Kidney capillary endothelial cell (primary cell): ENCODE measurements around the gene ZNF496.
"Not testable (repeated sequence)": the region's sequence is repeated elsewhere in the genome, so short reads cannot be mapped to it uniquely, and the experiment has no call there.

ENCODE experiments used
- DNase-seq: peaks from one replicate; pipeline ENCODE4 v3.0.0-alpha.2; 2018; ENCODE audit warnings: low spot score

ZNF496 gene

GRCh38 chr1:247359559-247359958, 27.9 kb upstream of the ZNF496 start:
- no peak for DNase-seq

GRCh38 chr1:247358920-247359319, 27.3 kb upstream of the ZNF496 start:
- DNase-seq = no peak

GRCh38 chr1:247357781-247358211, 26.1 kb upstream of the ZNF496 start:
- no peak for DNase-seq

GRCh38 chr1:247357052-247357780, 25.5 kb upstream of the ZNF496 start:
- DNase-seq = no peak

- DNase-seq = not testable (repeated sequence)
Measured at GRCh38 chr1:247355160-247355559, 23.5 kb upstream of the ZNF496 start.

- no peak for DNase-seq
Measured at GRCh38 chr1:247352175-247352574, 20.5 kb upstream of the ZNF496 start.

GRCh38 chr1:247350587-247350986, 18.9 kb upstream of the ZNF496 start:
- DNase-seq = no peak

- no peak for DNase-seq
Measured at GRCh38 chr1:247347477-247348222, 16.0 kb upstream of the ZNF496 start.

- DNase-seq = no peak
Measured at GRCh38 chr1:247345881-247346280, 14.2 kb upstream of the ZNF496 start.

GRCh38 chr1:247343801-247344200, 12.1 kb upstream of the ZNF496 start:
- no peak for DNase-seq

GRCh38 chr1:247338723-247339275, 7.1 kb upstream of the ZNF496 start:
- DNase-seq = no peak

- DNase-seq = no peak
Measured at GRCh38 chr1:247337961-247338360, 6.3 kb upstream of the ZNF496 start.

- DNase-seq = no peak
Measured at GRCh38 chr1:247337250-247337746, 5.6 kb upstream of the ZNF496 start.

- DNase-seq = no peak
Measured at GRCh38 chr1:247336390-247336789, 4.7 kb upstream of the ZNF496 start.

- DNase-seq = no peak
Measured at GRCh38 chr1:247335882-247336281, 4.2 kb upstream of the ZNF496 start.

- DNase-seq = no peak
Measured at GRCh38 chr1:247334378-247335133, 2.9 kb upstream of the ZNF496 start.

- no peak for DNase-seq
Measured at GRCh38 chr1:247332623-247333361, 1.1 kb upstream of the ZNF496 start.

GRCh38 chr1:247332215-247332622, 552 bp upstream of the ZNF496 start:
- peak; percentile 47 for DNase-seq

GRCh38 chr1:247331172-247331524, 519 bp downstream of the ZNF496 start:
- DNase-seq = peak; percentile 37

- no peak for DNase-seq
Measured at GRCh38 chr1:247330548-247331171, 1.0 kb downstream of the ZNF496 start.

GRCh38 chr1:247329097-247329617, 2.5 kb downstream of the ZNF496 start:
- DNase-seq = no peak
